Measurements from ENCODE around the gene ACSL6.

ACSL6 gene

DNA sequence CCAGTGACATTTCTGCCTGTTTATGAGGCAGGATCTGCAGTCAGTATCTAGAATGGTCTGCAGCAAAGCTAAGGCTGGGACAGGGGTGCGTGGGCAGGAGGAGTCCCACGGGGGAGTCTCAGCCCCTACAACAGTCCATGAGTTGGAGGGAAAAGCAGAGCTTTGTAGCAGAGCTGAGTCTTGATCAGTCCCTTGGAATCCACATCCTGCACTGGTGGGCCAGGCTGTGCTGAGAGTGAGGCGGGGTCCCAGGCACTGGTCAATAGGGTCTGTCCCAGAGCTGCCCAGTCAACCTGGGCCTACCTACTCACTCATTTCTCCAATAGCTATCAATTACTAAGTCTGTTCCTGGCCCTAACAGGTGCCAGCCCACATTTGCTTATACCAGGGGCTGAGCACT lies 5.9 kb downstream of the ACSL6 start:
- TF ChIP-seq, protein P1, sequence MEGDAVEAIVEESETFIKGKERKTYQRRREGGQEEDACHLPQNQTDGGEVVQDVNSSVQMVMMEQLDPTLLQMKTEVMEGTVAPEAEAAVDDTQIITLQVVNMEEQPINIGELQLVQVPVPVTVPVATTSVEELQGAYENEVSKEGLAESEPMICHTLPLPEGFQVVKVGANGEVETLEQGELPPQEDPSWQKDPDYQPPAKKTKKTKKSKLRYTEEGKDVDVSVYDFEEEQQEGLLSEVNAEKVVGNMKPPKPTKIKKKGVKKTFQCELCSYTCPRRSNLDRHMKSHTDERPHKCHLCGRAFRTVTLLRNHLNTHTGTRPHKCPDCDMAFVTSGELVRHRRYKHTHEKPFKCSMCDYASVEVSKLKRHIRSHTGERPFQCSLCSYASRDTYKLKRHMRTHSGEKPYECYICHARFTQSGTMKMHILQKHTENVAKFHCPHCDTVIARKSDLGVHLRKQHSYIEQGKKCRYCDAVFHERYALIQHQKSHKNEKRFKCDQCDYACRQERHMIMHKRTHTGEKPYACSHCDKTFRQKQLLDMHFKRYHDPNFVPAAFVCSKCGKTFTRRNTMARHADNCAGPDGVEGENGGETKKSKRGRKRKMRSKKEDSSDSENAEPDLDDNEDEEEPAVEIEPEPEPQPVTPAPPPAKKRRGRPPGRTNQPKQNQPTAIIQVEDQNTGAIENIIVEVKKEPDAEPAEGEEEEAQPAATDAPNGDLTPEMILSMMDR (IDR thresholded peaks at IDR 0.05): no peak

DNA sequence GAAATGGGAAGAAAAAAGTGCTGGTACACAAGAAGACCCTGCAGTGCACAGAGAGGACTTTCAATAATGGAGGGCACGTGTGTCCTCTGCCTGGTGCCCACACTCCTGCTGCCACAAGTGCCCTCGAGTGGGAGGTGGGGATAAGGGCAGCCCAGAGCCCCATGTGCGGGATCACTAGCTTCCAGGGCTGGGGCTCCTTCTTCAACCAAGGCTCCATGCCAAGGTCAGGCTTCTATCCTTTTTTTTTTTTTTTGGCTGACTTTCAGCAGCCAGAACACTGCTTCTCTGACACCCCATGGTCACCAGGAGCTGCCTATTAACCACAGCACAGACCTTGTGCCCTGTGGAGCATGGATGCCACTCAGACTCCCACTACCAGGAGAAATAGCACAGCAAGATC lies 7.5 kb downstream of the ACSL6 start:
- TF ChIP-seq, protein P1 (IDR thresholded peaks at IDR 0.05): no peak

DNA sequence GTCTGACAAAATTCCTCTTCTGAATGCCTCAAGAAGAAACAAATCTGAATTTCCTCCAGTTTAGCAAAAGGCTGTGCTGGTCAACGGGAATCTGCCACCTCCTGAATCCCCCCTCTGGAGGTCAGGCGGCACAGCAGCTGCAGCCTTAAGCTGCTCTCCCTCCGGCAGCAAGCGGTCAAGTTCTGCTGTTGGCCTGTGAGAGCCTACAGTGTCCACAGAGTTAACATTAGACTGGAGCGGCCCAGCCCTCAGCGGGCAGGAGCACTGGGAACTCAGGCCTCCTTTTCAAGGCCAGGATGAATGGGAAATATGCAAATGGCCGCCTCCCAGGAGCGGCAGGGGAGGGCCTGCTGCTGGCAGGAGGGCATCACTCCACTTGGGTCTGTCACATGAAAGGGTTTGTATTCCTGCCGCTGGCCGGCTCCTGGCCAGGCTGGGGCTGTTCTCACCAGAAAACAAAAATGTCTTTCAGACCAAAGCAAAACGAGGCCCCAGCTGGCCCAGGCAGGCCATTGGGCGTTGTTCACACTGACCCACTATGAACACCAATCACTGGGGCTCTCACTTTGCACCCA lies 8.2 kb downstream of the ACSL6 start:
- TF ChIP-seq, protein P1 (IDR thresholded peaks at IDR 0.05): no peak

DNA sequence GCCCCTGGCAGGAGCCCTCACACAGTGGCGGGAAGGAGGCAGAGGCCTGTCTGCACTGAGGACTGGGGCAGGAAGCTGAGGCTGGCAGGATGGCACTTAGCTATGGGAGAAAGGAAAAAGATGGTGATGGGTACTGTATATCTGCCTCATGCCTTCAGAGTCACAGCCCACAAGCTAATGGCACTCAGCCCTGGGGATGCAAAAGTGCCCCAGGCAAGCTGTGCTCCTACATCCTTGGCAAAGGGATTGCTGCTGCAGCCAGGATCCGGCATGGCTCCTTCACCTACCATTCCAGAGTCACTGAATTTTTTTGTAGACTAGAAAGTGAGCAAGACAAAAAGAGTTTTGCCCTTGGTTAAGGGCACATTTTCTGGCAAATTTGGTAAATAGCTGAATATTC lies 8.7 kb downstream of the ACSL6 start:
- TF ChIP-seq, protein P1 (IDR thresholded peaks at IDR 0.05): no peak

DNA sequence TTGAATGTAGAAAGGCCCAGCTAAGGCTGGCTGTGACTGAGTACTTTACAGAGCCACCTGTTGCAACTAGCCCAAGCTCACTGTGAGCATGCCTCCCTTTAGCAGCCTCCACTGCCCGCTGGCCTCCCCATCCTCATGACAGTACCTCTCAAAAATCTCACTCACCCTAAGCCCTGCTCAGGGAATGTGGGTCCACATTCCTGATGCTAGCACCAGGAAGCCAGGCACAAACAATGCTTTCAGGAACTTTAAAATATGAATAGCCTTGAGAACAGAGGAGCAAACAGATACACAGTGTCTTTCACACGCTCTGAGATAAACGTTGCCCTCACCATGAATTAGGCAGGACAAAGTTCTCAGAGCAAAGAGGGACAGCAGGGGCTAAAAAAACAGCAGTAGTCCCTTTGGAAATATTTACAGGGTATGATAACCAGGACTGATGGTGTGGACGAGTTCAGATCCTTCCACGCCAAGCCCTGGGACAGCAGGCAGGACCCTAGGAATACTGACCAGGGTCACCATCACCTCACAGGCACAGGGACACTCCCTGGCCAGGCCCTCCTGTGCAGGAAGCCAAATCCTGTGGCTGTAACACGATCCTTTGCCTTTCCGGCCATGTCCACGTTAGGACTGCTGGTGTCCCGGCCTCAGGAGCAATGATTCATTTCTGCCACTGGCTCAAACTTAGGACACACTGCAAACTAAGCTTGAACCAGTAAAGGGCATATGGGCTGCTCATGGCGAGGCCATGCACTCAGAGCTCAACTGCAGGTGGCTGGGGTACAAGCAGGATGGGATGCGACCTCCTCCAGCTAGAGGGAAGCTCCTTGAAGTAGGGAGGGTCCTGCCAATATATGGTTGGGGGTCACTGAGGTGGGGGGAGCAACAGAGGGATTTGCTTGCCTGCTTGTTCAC lies 9.6 kb downstream of the ACSL6 start:
- TF ChIP-seq, protein P1 (IDR thresholded peaks at IDR 0.05): no peak

DNA sequence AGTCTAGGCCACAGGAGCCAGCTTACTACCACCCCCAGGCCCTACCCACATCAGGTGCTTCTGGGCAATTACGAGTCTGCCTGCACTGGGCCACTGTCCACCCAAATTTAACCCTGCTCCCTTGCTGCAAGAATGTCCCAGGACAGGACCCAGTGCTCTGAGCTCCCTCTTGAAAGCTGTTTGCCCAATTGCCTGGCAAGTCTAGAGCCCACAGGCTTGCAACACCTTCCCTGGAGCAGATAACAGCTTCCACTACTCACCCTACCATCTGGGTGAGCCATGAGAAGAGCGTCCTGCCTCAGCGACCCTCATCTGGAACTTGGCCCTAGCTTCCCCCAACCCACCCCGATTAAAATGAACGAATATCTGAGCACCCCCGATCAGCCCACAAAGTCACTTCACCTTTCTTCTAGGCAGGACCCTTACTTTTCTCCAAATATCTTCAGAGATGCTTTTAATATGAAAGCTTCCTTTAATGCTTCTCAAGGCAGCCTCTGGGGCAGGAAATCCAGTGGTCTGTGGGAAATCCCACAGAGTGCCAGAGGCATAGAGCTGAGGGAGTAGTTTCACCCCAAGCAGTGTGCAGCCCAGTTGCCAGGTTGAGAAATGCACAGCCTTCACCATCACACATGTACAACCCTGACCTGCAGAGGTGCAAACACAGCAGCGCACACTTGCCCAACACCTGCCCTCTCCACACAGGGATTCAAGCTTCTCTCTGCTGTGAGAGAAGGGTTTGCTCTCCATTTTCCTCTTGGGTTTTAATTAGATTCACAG lies 10.6 kb downstream of the ACSL6 start:
- TF ChIP-seq, protein P1 (IDR thresholded peaks at IDR 0.05): no peak

DNA sequence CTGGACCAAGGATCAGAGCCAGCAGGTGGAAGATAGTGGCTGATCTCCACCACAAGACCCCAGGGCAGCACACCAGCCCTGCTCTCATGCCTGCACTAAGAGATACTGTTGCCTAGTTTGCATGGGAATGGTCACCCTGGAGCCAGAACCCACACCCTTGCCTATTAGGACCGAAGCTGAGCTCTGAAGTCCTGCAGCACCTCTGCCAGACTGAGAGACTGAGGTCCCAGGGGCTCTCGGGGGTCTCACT lies 11.3 kb downstream of the ACSL6 start:
- TF ChIP-seq, protein P1 (IDR thresholded peaks at IDR 0.05): no peak

All from LNCAP (cell line).